Endothelial cell of umbilical vein (primary cell): Measurements from ENCODE around the gene MAFB. TPM values are rescaled to one million over a fixed set of nuclear protein-coding genes. Genes with fewer than 3 reads are reported as not detected.

Experiments
- BruUV-seq: library from RNA; stranded (reverse); fragments of 400-500 nt; replicated peaks from 2 replicates; lab custom pipeline; 2021; lab: Mats Ljungman, UMichigan
- CTCF ChIA-PET: fragments of 300-600, 350-600 bp; sonication (Branson Sonifier 250); formaldehyde crosslinking; loops from one replicate; lab custom pipeline; 2021; ENCODE audit warnings: antibody characterized with exemption, inconsistent platforms; lab: Charles Lee
- POLR2A ChIA-PET: fragments of 300-600, 350-600 bp; sonication (Branson Sonifier 250); formaldehyde crosslinking; loops from one replicate; lab custom pipeline; 2021; ENCODE audit warnings: antibody characterized with exemption, inconsistent platforms; lab: Charles Lee
- DNase-seq: peaks from one replicate; pipeline ENCODE4 v3.0.0-alpha.2; 2011; ENCODE audit warnings: low read depth, low spot score
- FAIRE-seq: peaks from 2 replicates; lab custom pipeline; 2011; peaks lifted over from hg19 to GRCh38; lab: Jason Lieb, UNC
- H2AFZ ChIP-seq: 2 replicates; pipeline ENCODE4 v1.6.0; 2012; ENCODE audit warnings: low read depth, low read length, control low read depth, inconsistent platforms
- H3K27ac ChIP-seq: 2 replicates; pipeline ENCODE4 v1.5.1; 2011; ENCODE audit warnings: low read depth, mild to moderate bottlenecking, control low read depth, low read length, moderate library complexity; ENCODE audit not compliant: insufficient read depth
- H3K27me3 ChIP-seq, 2 experiments: 2 replicates each; pipeline versions ENCODE4 v1.6.0 to v1.6.1; 2011; ENCODE audit warnings: low read length in 2 of 2, mixed read lengths in 1 of 2; ENCODE audit not compliant: control insufficient read depth in 2 of 2, insufficient read depth in 2 of 2
- H3K36me3 ChIP-seq, 2 experiments: 2 replicates in 1 of 2; 3 replicates in 1 of 2; pipeline ENCODE4 v1.5.1; 2011; ENCODE audit warnings: low read length in 2 of 2, mild to moderate bottlenecking in 1 of 2, moderate library complexity in 1 of 2; ENCODE audit not compliant: control insufficient read depth in 2 of 2, insufficient read depth in 2 of 2; ENCODE audit errors: extremely low read depth in 1 of 2
- H3K4me1 ChIP-seq: 3 replicates; pipeline ENCODE4 v1.5.1; 2011; ENCODE audit warnings: mild to moderate bottlenecking, low read length; ENCODE audit not compliant: control insufficient read depth, insufficient read depth; ENCODE audit errors: extremely low read depth
- H3K4me2 ChIP-seq: 2 replicates; pipeline ENCODE4 v1.6.1; 2011; ENCODE audit warnings: low read length, control low read depth, mixed read lengths; ENCODE audit not compliant: insufficient read depth
- H3K4me3 ChIP-seq, 3 experiments: fragments of 200-600 bp in 1 of 3; sonication (generic), shearing (Covaris generic) in 1 of 3; replicated peaks in 1 of 3; 2 replicates each; pipeline ENCODE4 v1.5.1; 2011 to 2016; ENCODE audit warnings: control low read depth in 3 of 3, low read length in 3 of 3, mild to moderate bottlenecking in 2 of 3, inconsistent platforms in 1 of 3, low read depth in 1 of 3, moderate library complexity in 1 of 3; ENCODE audit not compliant: insufficient read depth in 1 of 3
- H3K79me2 ChIP-seq: 2 replicates; pipeline ENCODE4 v1.6.0; 2012; ENCODE audit warnings: low read length, inconsistent platforms; ENCODE audit not compliant: control insufficient read depth, insufficient read depth
- H3K9ac ChIP-seq: replicated peaks from 2 replicates; pipeline ENCODE3; 2011; ENCODE audit warnings: low read length, control low read depth; ENCODE audit not compliant: insufficient read depth; ENCODE audit errors: extremely low read depth
- H3K9me1 ChIP-seq: replicated peaks from 3 replicates; pipeline ENCODE4 v1.6.0; 2011; ENCODE audit warnings: mild to moderate bottlenecking, low read length; ENCODE audit not compliant: control insufficient read depth, insufficient read depth; ENCODE audit errors: extremely low read depth
- H3K9me3 ChIP-seq: replicated peaks from 2 replicates; pipeline ENCODE4 v1.5.1; 2012; ENCODE audit warnings: low read length, inconsistent platforms; ENCODE audit not compliant: control insufficient read depth, insufficient read depth
- H4K20me1 ChIP-seq: replicated peaks from 2 replicates; pipeline ENCODE3; 2011; ENCODE audit warnings: mild to moderate bottlenecking, low read length; ENCODE audit not compliant: control insufficient read depth, insufficient read depth; ENCODE audit errors: extremely low read depth
- EZH2 ChIP-seq: IDR thresholded peaks from 2 replicates; pipeline ENCODE4 v1.6.1; 2012; ENCODE audit warnings: borderline replicate concordance, low read depth, mild to moderate bottlenecking, moderate library complexity, low read length, inconsistent platforms; ENCODE audit not compliant: severe bottlenecking
- FOS ChIP-seq: IDR thresholded peaks from 2 replicates; pipeline ENCODE4 v1.6.1; 2011; ENCODE audit warnings: mild to moderate bottlenecking, low read length, moderate library complexity, borderline replicate concordance; ENCODE audit not compliant: insufficient read depth
- GATA2 ChIP-seq: IDR thresholded peaks from 2 replicates; pipeline ENCODE4 v1.7.0; 2011; ENCODE audit warnings: low read depth, mild to moderate bottlenecking, moderate library complexity, mixed read lengths, low read length; ENCODE audit not compliant: insufficient read length, insufficient read depth
- JUN ChIP-seq: IDR thresholded peaks from 2 replicates; pipeline ENCODE4 v1.6.1; 2011; ENCODE audit warnings: borderline replicate concordance, low read depth; ENCODE audit not compliant: insufficient read length, insufficient read depth
- MYC ChIP-seq: IDR thresholded peaks from one replicate; pipeline ENCODE4 v1.6.1; 2011; ENCODE audit warnings: mild to moderate bottlenecking, low read depth, low read length
- POLR2A ChIP-seq: IDR thresholded peaks from 2 replicates; pipeline ENCODE4 v1.6.1; 2012; ENCODE audit warnings: low read depth, mild to moderate bottlenecking, control low read depth, low read length
- POLR2AphosphoS5 ChIP-seq: IDR thresholded peaks from 2 replicates; pipeline ENCODE4 v1.6.1; 2012; ENCODE audit warnings: low read depth, mild to moderate bottlenecking, control low read depth, low read length, moderate library complexity; ENCODE audit not compliant: insufficient read depth
- dilution Hi-C: fragments of 300-500 bp; cut with MboI; formaldehyde crosslinking; loops from one replicate; pipeline ENCODE4 v1.15.0; 2019; ENCODE audit warnings: low sequenced_read_pairs; ENCODE audit not compliant: extremely low pct_ligation_motif_present
- intact Hi-C: fragments of 100-400 bp; cut with micrococcal nuclease; formaldehyde crosslinking; loops from one replicate; pipeline ENCODE4 v1.10.0; 2022
- polyA plus RNA-seq, 4 experiments: library from polyadenylated mRNA; depleted of rRNA in 3 of 4; stranded (reverse) in 3 of 4; unstranded in 1 of 4; fragments of >200 nt; gene quantifications; 2 replicates each; pipeline versions ENCODE4 v1.2.1 to v1.2.3, GENCODE V29; 2011 to 2012; ENCODE audit warnings: missing spikeins in 1 of 4
- total RNA-seq: library from RNA; stranded (reverse); gene quantifications from 2 replicates; pipeline ENCODE4 v1.2.3, GENCODE V29; 2021
- TF ChIP-seq, protein P1 (sequence below): IDR thresholded peaks from 2 replicates; pipeline ENCODE4 v1.6.1; 2011; ENCODE audit not compliant: insufficient read depth, insufficient read length
- TF ChIP-seq, protein P2 (sequence below), 2 donors: IDR thresholded peaks; 1 replicate in 1 of 2; 2 replicates in 1 of 2; pipeline ENCODE4 v1.5.1; 2011; ENCODE audit warnings: low read length in 2 of 2, mild to moderate bottlenecking in 2 of 2, moderate library complexity in 2 of 2, control low read depth in 1 of 2, inconsistent platforms in 1 of 2, low read depth in 1 of 2; ENCODE audit not compliant: insufficient read depth in 1 of 2; ENCODE audit errors: extremely low read depth in 1 of 2

MAFB gene
- total and polyA plus RNA-seq, 2 donors (not counting 3 experiments of a cell fraction or from before 2014, with no cell fraction given) = 1.8 to 3.4 TPM

DNA sequence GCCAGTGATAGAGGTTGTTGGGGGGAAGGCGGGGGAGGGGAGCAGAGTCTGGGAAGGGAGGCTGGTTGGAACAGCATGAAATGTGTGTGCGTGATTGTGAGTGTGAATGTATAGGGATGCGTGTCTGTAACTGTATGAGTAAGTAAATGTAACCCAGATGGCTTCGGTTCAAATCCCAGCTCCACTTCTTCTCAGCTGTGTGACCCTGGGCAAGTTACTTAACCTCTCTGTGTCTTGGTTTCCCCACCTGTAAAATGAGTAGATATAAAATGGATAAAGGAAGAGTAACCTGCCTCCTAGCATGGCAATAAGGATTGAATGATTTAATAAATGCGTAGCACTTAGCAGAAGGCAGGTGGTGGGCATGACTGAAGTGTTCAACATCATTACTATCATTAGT is 24.1 kb downstream of the MAFB start:
- dilution Hi-C loops = no loop called here
- POLR2A ChIA-PET = no interaction called here

DNA sequence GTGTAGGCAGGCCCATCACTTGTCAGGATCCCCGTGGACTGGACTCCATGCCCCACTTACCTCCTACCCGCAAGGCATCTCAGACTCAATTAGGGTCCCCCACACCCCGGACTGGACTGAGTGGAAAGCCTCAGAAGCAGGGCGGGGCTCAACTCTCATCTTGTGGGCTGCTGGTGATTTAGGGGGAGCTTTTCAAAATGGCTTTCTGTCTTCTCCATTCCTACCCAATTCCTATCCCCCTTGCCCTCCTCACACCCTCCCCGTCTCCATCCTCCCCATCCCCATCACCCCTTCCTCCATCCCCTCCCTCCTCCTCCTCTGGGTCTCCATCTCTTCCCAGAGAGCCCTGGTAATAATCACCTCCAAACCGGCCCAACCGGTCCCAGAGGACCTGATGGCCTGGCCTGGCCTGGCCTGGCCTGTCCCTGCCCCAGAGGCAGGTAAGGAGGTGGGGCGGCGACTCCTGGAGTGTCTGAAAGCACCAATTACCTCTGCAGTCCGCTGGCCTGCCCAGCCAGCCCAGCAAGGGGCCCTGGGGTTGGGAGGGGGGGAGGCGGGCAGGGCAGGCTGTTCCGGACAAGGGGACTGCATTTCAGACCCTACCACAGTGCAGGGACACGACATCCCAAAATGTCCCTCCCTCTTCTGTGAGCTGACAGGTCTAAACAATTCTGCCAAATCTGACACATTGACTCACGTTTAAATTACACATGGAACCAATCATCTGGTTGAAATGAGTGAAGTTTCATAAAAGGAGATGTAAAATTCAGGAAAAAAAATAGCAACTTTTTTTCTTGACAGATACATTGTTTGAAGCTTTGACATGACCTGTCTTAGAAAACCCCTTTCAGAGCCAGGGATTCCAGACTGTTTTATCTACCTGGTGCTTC is 24.8 kb downstream of the MAFB start:
- CTCF ChIA-PET = no interaction called here
- Histone ChIP-seq H3K9ac (no peak overlapping the region), H3K9me3 (no peaks in the 10 kb centered on the region), H3K4me1 (no peaks in the 10 kb centered on the region), H3K36me3 (no peaks in the 10 kb centered on the region), H3K4me2 (no peak overlapping the region), H3K79me2 (no peaks in the 10 kb centered on the region), H3K9me1 (no peaks in the 10 kb centered on the region), H3K27ac (no peak overlapping the region), H3K4me3 (no peak overlapping the region), H4K20me1 (no peaks in the 10 kb centered on the region), H3K27me3 (peaks cover 0 to 3% of the 10 kb centered on the region in 2 experiments), H2AFZ (no peak overlapping the region)
- dilution Hi-C loops (no loop called here), intact Hi-C loops (no loop called here)
- no peak for TF ChIP-seq FOS
- no peak for TF ChIP-seq POLR2AphosphoS5
- TF ChIP-seq JUN = no peak
- no peak for TF ChIP-seq GATA2
- no peak for TF ChIP-seq EZH2
- TF ChIP-seq, protein P1, sequence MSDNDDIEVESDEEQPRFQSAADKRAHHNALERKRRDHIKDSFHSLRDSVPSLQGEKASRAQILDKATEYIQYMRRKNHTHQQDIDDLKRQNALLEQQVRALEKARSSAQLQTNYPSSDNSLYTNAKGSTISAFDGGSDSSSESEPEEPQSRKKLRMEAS = no peak
- TF ChIP-seq POLR2A = no peak
- TF ChIP-seq, protein P2, sequence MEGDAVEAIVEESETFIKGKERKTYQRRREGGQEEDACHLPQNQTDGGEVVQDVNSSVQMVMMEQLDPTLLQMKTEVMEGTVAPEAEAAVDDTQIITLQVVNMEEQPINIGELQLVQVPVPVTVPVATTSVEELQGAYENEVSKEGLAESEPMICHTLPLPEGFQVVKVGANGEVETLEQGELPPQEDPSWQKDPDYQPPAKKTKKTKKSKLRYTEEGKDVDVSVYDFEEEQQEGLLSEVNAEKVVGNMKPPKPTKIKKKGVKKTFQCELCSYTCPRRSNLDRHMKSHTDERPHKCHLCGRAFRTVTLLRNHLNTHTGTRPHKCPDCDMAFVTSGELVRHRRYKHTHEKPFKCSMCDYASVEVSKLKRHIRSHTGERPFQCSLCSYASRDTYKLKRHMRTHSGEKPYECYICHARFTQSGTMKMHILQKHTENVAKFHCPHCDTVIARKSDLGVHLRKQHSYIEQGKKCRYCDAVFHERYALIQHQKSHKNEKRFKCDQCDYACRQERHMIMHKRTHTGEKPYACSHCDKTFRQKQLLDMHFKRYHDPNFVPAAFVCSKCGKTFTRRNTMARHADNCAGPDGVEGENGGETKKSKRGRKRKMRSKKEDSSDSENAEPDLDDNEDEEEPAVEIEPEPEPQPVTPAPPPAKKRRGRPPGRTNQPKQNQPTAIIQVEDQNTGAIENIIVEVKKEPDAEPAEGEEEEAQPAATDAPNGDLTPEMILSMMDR (IDR thresholded peaks at IDR 0.05; ENCODE audit: extremely low read depth in 1 of 2, insufficient read depth in 1 of 2, low read depth in 1 of 2, low read length in 2 of 2) = no peak
- TF ChIP-seq MYC = no peak
- FAIRE-seq = no peak
- no TSS peak for BruUV-seq
- DNase-seq = no peak
- POLR2A ChIA-PET = no interaction called here

More for the DNA sequence above, 24.1 kb downstream of the MAFB start:
- DNase-seq (no peak), FAIRE-seq (no peak)
- CTCF ChIA-PET = no interaction called here
- Histone ChIP-seq H3K4me2 (no peak overlapping the region), H3K36me3 (no peaks in the 10 kb centered on the region), H3K27ac (no peak overlapping the region), H2AFZ (no peak overlapping the region), H3K9me3 (no peaks in the 10 kb centered on the region), H3K4me1 (no peaks in the 10 kb centered on the region), H3K79me2 (no peaks in the 10 kb centered on the region), H3K27me3 (peaks cover 0 to 1% of the 10 kb centered on the region in 2 experiments), H4K20me1 (no peaks in the 10 kb centered on the region), H3K9me1 (no peaks in the 10 kb centered on the region), H3K4me3 (no peak overlapping the region), H3K9ac (no peak overlapping the region)
- TF ChIP-seq JUN = no peak
- no peak for TF ChIP-seq POLR2A
- no peak for TF ChIP-seq FOS
- TF ChIP-seq EZH2 = no peak
- TF ChIP-seq POLR2AphosphoS5 = no peak
- intact Hi-C loops = no loop called here
- BruUV-seq = no TSS peak
